HepG2 (cell line): ENCODE measurements around the gene TMEM129. TPM values are rescaled to one million over a fixed set of nuclear protein-coding genes. Genes with fewer than 3 reads are reported as not detected.

Experiments
- ARNT2 ChIP-seq: sonication (generic); formaldehyde crosslinking; IDR thresholded peaks from 2 replicates; pipeline ENCODE4 v1.8.0; 2022; ENCODE audit warnings: mild to moderate bottlenecking, low read depth, missing genetic modification reagents, moderate library complexity
- ASH2L ChIP-seq: fragments of 300-600, 200-600 bp; sonication (generic); IDR thresholded peaks from 2 replicates; pipeline ENCODE4 v1.7.0; 2017; ENCODE audit warnings: low read depth, mild to moderate bottlenecking, moderate library complexity, mixed read lengths, low read length; ENCODE audit not compliant: insufficient read length
- DMAP1 ChIP-seq: IDR thresholded peaks from 2 replicates; pipeline ENCODE4 v1.6.1; 2016
- EEA1 ChIP-seq: sonication (generic); formaldehyde crosslinking; IDR thresholded peaks from 2 replicates; pipeline ENCODE4 v1.5.1; 2020; ENCODE audit warnings: mild to moderate bottlenecking, missing genetic modification reagents, borderline replicate concordance
- GABPB1 ChIP-seq: IDR thresholded peaks from 2 replicates; pipeline ENCODE4 v1.6.1; 2016; ENCODE audit warnings: mild to moderate bottlenecking, missing genetic modification reagents, moderate library complexity, missing compliant biosample characterization
- MLLT10 ChIP-seq: sonication (generic); formaldehyde crosslinking; IDR thresholded peaks from 2 replicates; pipeline ENCODE4 v1.4.0; 2020; ENCODE audit warnings: missing genetic modification reagents
- ONECUT2 ChIP-seq: sonication (generic); formaldehyde crosslinking; IDR thresholded peaks from 2 replicates; pipeline ENCODE4 v1.4.0; 2020; ENCODE audit warnings: missing genetic modification reagents
- RBAK ChIP-seq: sonication (generic); formaldehyde crosslinking; IDR thresholded peaks from 2 replicates; pipeline ENCODE4 v1.5.1; 2020; ENCODE audit warnings: mild to moderate bottlenecking, missing genetic modification reagents
- RCOR2 ChIP-seq: IDR thresholded peaks from 2 replicates; pipeline ENCODE4 v1.6.1; 2016; ENCODE audit warnings: missing biosample characterization, missing genetic modification reagents
- REL ChIP-seq: sonication (generic); formaldehyde crosslinking; conservative IDR thresholded peaks from 2 replicates; pipeline ENCODE4 v1.8.0; 2022; ENCODE audit warnings: mild to moderate bottlenecking, missing genetic modification reagents, moderate library complexity
- SMAD1 ChIP-seq: sonication (generic); formaldehyde crosslinking; IDR thresholded peaks from 2 replicates; pipeline ENCODE4 v1.4.0; 2020; ENCODE audit warnings: missing genetic modification reagents, low read depth, mild to moderate bottlenecking, borderline replicate concordance
- SNRNP70 ChIP-seq: fragments of 200-400 bp; formaldehyde crosslinking; IDR thresholded peaks from 2 replicates; pipeline ENCODE4 v1.6.1; 2017; ENCODE audit warnings: mild to moderate bottlenecking, low read depth, low read length, moderate library complexity
- SP1 ChIP-seq, 2 experiments: fragments of 450-650 bp in 1 of 2; sonication (generic) in 1 of 2; formaldehyde crosslinking in 1 of 2; IDR thresholded peaks; 2 replicates each; pipeline versions ENCODE4 v1.4.0 to v1.6.1; 2016 to 2020; ENCODE audit warnings: missing genetic modification reagents in 1 of 2
- YEATS2 ChIP-seq: sonication (generic); formaldehyde crosslinking; IDR thresholded peaks from 2 replicates; pipeline ENCODE4 v1.4.0; 2020; ENCODE audit warnings: missing genetic modification reagents, borderline replicate concordance
- ZNF232 ChIP-seq: sonication (generic); formaldehyde crosslinking; IDR thresholded peaks from 2 replicates; pipeline ENCODE4 v1.4.0; 2020; ENCODE audit warnings: missing genetic modification reagents, borderline replicate concordance
- ZNF253 ChIP-seq: sonication (generic); formaldehyde crosslinking; IDR thresholded peaks from 2 replicates; pipeline ENCODE4 v1.8.0; 2022; ENCODE audit warnings: mild to moderate bottlenecking, missing genetic modification reagents, borderline replicate concordance
- ZNF777 ChIP-seq: sonication (generic); formaldehyde crosslinking; IDR thresholded peaks from 2 replicates; pipeline ENCODE4 v1.4.0; 2020; ENCODE audit warnings: missing genetic modification reagents
- polyA plus RNA-seq, 8 experiments: library from polyadenylated mRNA; depleted of rRNA in 3 of 8; stranded (reverse) in 7 of 8; unstranded in 1 of 8; fragments of >200 nt; fragmentation: Illumina TruSeq in 4 of 8; extraction: Trizol in 4 of 8; gene quantifications; 2 replicates each; pipeline versions ENCODE4 v1.2.1 to v1.2.3, GENCODE V29; 2011 to 2016; ENCODE audit warnings: low read depth in 4 of 8, missing spikeins in 1 of 8, mixed read lengths in 1 of 8; ENCODE audit not compliant: insufficient read depth in 1 of 8
- total RNA-seq, 5 experiments: library from RNA; depleted of rRNA; stranded (reverse); fragments of >200 nt; fragmentation: Illumina TruSeq; extraction: Trizol; gene quantifications; 2 replicates each; pipeline ENCODE4 v1.2.3, GENCODE V29; 2016; ENCODE audit warnings: low read depth in 1 of 5
- TF ChIP-seq, protein P1 (sequence below): sonication (generic); formaldehyde crosslinking; IDR thresholded peaks from 2 replicates; pipeline ENCODE4 v1.8.0; 2022; ENCODE audit warnings: mild to moderate bottlenecking, missing genetic modification reagents
- TF ChIP-seq, protein P2 (sequence below): sonication (generic); formaldehyde crosslinking; IDR thresholded peaks from 2 replicates; pipeline ENCODE4 v1.5.0; 2020; ENCODE audit warnings: mild to moderate bottlenecking, missing genetic modification reagents, moderate library complexity
- TF ChIP-seq, protein P3 (sequence below): sonication (generic); formaldehyde crosslinking; IDR thresholded peaks from 2 replicates; pipeline ENCODE4 v1.4.0; 2020; ENCODE audit warnings: mild to moderate bottlenecking, missing genetic modification reagents
- TF ChIP-seq, protein P4 (sequence below): sonication (generic); formaldehyde crosslinking; conservative IDR thresholded peaks from 2 replicates; pipeline ENCODE4 v1.4.0; 2020; ENCODE audit warnings: mild to moderate bottlenecking, missing genetic modification reagents, moderate library complexity

The TMEM129 gene
- total and polyA plus RNA-seq, 2 of the 13 experiments (the other 11 are each of a cell fraction or from before 2014, with no cell fraction given), result 19.0 to 25.8 TPM

- TF ChIP-seq, protein P1, sequence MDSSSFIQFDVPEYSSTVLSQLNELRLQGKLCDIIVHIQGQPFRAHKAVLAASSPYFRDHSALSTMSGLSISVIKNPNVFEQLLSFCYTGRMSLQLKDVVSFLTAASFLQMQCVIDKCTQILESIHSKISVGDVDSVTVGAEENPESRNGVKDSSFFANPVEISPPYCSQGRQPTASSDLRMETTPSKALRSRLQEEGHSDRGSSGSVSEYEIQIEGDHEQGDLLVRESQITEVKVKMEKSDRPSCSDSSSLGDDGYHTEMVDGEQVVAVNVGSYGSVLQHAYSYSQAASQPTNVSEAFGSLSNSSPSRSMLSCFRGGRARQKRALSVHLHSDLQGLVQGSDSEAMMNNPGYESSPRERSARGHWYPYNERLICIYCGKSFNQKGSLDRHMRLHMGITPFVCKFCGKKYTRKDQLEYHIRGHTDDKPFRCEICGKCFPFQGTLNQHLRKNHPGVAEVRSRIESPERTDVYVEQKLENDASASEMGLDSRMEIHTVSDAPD, result no peak
- TF ChIP-seq ZNF253 (CRISPR knock-in tag) (no peak), RCOR2 (CRISPR knock-in tag) (no peak), YEATS2 (CRISPR knock-in tag) (no peak), SNRNP70 (no peak), REL (CRISPR knock-in tag) (no peak), SP1 (IDR thresholded peaks at IDR 0.05) (no peak), SP1 (CRISPR knock-in tag; IDR thresholded peaks at IDR 0.05) (no peak), SMAD1 (CRISPR knock-in tag) (peak; percentile 57; the same call in 1 of the 2 replicates), ZNF232 (CRISPR knock-in tag) (no peak), ARNT2 (CRISPR knock-in tag) (no peak), ZNF777 (CRISPR knock-in tag) (no peak), MLLT10 (no peak), RBAK (CRISPR knock-in tag) (no peak), ONECUT2 (no peak), GABPB1 (CRISPR knock-in tag) (no peak), EEA1 (CRISPR knock-in tag) (no peak), ASH2L (no peak), DMAP1 (no peak)
- TF ChIP-seq, protein P2, sequence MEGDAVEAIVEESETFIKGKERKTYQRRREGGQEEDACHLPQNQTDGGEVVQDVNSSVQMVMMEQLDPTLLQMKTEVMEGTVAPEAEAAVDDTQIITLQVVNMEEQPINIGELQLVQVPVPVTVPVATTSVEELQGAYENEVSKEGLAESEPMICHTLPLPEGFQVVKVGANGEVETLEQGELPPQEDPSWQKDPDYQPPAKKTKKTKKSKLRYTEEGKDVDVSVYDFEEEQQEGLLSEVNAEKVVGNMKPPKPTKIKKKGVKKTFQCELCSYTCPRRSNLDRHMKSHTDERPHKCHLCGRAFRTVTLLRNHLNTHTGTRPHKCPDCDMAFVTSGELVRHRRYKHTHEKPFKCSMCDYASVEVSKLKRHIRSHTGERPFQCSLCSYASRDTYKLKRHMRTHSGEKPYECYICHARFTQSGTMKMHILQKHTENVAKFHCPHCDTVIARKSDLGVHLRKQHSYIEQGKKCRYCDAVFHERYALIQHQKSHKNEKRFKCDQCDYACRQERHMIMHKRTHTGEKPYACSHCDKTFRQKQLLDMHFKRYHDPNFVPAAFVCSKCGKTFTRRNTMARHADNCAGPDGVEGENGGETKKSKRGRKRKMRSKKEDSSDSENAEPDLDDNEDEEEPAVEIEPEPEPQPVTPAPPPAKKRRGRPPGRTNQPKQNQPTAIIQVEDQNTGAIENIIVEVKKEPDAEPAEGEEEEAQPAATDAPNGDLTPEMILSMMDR (CRISPR knock-in tag), result peak; percentile 94
- TF ChIP-seq, protein P3, sequence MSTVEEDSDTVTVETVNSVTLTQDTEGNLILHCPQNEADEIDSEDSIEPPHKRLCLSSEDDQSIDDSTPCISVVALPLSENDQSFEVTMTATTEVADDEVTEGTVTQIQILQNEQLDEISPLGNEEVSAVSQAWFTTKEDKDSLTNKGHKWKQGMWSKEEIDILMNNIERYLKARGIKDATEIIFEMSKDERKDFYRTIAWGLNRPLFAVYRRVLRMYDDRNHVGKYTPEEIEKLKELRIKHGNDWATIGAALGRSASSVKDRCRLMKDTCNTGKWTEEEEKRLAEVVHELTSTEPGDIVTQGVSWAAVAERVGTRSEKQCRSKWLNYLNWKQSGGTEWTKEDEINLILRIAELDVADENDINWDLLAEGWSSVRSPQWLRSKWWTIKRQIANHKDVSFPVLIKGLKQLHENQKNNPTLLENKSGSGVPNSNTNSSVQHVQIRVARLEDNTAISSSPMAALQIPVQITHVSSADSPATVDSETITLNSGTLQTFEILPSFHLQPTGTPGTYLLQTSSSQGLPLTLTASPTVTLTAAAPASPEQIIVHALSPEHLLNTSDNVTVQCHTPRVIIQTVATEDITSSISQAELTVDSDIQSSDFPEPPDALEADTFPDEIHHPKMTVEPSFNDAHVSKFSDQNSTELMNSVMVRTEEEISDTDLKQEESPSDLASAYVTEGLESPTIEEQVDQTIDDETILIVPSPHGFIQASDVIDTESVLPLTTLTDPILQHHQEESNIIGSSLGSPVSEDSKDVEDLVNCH, result no peak
- TF ChIP-seq, protein P4, sequence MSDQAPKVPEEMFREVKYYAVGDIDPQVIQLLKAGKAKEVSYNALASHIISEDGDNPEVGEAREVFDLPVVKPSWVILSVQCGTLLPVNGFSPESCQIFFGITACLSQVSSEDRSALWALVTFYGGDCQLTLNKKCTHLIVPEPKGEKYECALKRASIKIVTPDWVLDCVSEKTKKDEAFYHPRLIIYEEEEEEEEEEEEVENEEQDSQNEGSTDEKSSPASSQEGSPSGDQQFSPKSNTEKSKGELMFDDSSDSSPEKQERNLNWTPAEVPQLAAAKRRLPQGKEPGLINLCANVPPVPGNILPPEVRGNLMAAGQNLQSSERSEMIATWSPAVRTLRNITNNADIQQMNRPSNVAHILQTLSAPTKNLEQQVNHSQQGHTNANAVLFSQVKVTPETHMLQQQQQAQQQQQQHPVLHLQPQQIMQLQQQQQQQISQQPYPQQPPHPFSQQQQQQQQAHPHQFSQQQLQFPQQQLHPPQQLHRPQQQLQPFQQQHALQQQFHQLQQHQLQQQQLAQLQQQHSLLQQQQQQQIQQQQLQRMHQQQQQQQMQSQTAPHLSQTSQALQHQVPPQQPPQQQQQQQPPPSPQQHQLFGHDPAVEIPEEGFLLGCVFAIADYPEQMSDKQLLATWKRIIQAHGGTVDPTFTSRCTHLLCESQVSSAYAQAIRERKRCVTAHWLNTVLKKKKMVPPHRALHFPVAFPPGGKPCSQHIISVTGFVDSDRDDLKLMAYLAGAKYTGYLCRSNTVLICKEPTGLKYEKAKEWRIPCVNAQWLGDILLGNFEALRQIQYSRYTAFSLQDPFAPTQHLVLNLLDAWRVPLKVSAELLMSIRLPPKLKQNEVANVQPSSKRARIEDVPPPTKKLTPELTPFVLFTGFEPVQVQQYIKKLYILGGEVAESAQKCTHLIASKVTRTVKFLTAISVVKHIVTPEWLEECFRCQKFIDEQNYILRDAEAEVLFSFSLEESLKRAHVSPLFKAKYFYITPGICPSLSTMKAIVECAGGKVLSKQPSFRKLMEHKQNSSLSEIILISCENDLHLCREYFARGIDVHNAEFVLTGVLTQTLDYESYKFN (CRISPR knock-in tag), result no peak
Measured at GRCh38 chr4:1726146-1726934, 5.2 kb upstream of the TMEM129 start (continued).
